K562 (cell line): ENCODE measurements around the gene ORAI1. TPM values are rescaled to one million over a fixed set of nuclear protein-coding genes. Genes with fewer than 3 reads are reported as not detected.
A peak's percentile ranks its signal among the peaks of the same experiment; 100 is the strongest.

Experiments used
- ATAC-seq: fragments of 200-7000 bp; cut with Tn5 transposase; 3 replicates; pipeline ENCODE4 v1.9.1; 2020; ENCODE audit warnings: moderate library complexity
- BruUV-seq: library from RNA; stranded (reverse); fragments of 400-500 nt; replicated peaks from 2 replicates; lab custom pipeline; 2021; lab: Mats Ljungman, UMichigan
- CTCF ChIA-PET: fragments of 300-600 bp; formaldehyde crosslinking; extraction: SDS; loops from one replicate; lab custom pipeline; 2021; ENCODE audit warnings: low intra/inter-chr PET ratio; lab: Yijun Ruan, JAX
- POLR2A ChIA-PET: fragments of 300-600, 350-650 bp; sonication (Branson Sonifier 250); formaldehyde crosslinking; extraction: SDS; loops from one replicate; lab custom pipeline; 2021; ENCODE audit warnings: antibody characterized with exemption, inconsistent platforms; lab: Yijun Ruan, JAX
- DNase-seq, 4 experiments: peaks; one replicate each; pipeline versions ENCODE4 v3.0.0 to v3.0.0-alpha.2; 2011 to 2018; ENCODE audit warnings: low spot score in 3 of 4, mixed read lengths in 3 of 4; ENCODE audit errors: extremely low read depth in 1 of 4
- FAIRE-seq: peaks from 2 replicates; lab custom pipeline; 2011; peaks lifted over from hg19 to GRCh38; lab: Jason Lieb, UNC
- H2AFZ ChIP-seq: 2 replicates; pipeline ENCODE4 v1.6.0; 2011; ENCODE audit warnings: low read depth, low read length, control low read depth, inconsistent platforms
- H3K27ac ChIP-seq: fragments of 200-600 bp; 3 replicates; pipeline ENCODE4 v1.8.0; 2011; ENCODE audit warnings: low read depth, mild to moderate bottlenecking, control low read depth, inconsistent platforms, low read length, moderate library complexity, mixed read lengths; ENCODE audit errors: extremely low read depth
- H3K27me3 ChIP-seq, 2 experiments: fragments of 300-600 bp in 1 of 2; 2 replicates in 1 of 2; 3 replicates in 1 of 2; pipeline versions ENCODE4 v1.6.0 to v1.8.0; 2011; ENCODE audit warnings: inconsistent platforms in 2 of 2, low read length in 2 of 2, mild to moderate bottlenecking in 1 of 2, mixed read lengths in 1 of 2, moderate library complexity in 1 of 2; ENCODE audit not compliant: control insufficient read depth in 2 of 2, insufficient read depth in 2 of 2
- H3K36me3 ChIP-seq: fragments of 300-600 bp; 3 replicates; pipeline ENCODE4 v1.8.0; 2011; ENCODE audit warnings: mild to moderate bottlenecking, low read length, inconsistent platforms; ENCODE audit not compliant: control insufficient read depth, insufficient read depth
- H3K4me1 ChIP-seq, 2 experiments: fragments of 200-600 bp in 1 of 2; replicated peaks in 1 of 2; 2 replicates in 1 of 2; 3 replicates in 1 of 2; pipeline versions ENCODE4 v1.5.1 to v1.8.0; 2011; ENCODE audit warnings: inconsistent platforms in 2 of 2, low read length in 2 of 2, mild to moderate bottlenecking in 1 of 2, mixed read lengths in 1 of 2, moderate library complexity in 1 of 2; ENCODE audit not compliant: control insufficient read depth in 2 of 2, insufficient read depth in 2 of 2
- H3K4me2 ChIP-seq: 2 replicates; pipeline ENCODE4 v1.6.1; 2011; ENCODE audit warnings: low read length, control low read depth, inconsistent platforms, mixed read lengths; ENCODE audit not compliant: insufficient read depth
- H3K4me3 ChIP-seq: fragments of 200-600 bp; sonication (generic), shearing (Covaris generic); 2 replicates; pipeline ENCODE4 v1.5.1; 2016; ENCODE audit warnings: control low read depth, inconsistent platforms
- H3K79me2 ChIP-seq: fragments of 200-600 bp; 3 replicates; pipeline ENCODE4 v1.8.0; 2011; ENCODE audit warnings: low read length, inconsistent platforms; ENCODE audit not compliant: control insufficient read depth, insufficient read depth
- H3K9ac ChIP-seq, 2 experiments: 2 replicates each; pipeline versions ENCODE4 v1.6.0 to v1.6.1; 2011; ENCODE audit warnings: low read depth in 2 of 2, low read length in 2 of 2, control low read depth in 1 of 2, inconsistent platforms in 1 of 2, mild to moderate bottlenecking in 1 of 2, mixed read lengths in 1 of 2; ENCODE audit not compliant: insufficient read depth in 1 of 2
- H3K9me1 ChIP-seq: one replicate; pipeline ENCODE4 v1.6.0; 2011; ENCODE audit warnings: inconsistent platforms, mild to moderate bottlenecking, low read length, moderate library complexity; ENCODE audit not compliant: control insufficient read depth, insufficient read depth
- H3K9me3 ChIP-seq: replicated peaks from 2 replicates; pipeline ENCODE4 v1.5.1; 2011; ENCODE audit warnings: low read depth, low read length, inconsistent platforms; ENCODE audit not compliant: control insufficient read depth, insufficient read depth
- H4K20me1 ChIP-seq: replicated peaks from 2 replicates; pipeline ENCODE4 v1.6.1; 2011; ENCODE audit warnings: low read length, inconsistent platforms, mixed read lengths; ENCODE audit not compliant: control insufficient read depth, insufficient read depth
- NFIX ChIP-seq: fragments of 250-450 bp; sonication (Bioruptor Pico); IDR thresholded peaks from 2 replicates; pipeline ENCODE4 v1.4.0; 2020; ENCODE audit warnings: low read depth, mild to moderate bottlenecking, moderate library complexity
- PRMT5 ChIP-seq: sonication (generic); formaldehyde crosslinking; IDR thresholded peaks from 2 replicates; pipeline ENCODE4 v1.5.0; 2020; ENCODE audit warnings: missing genetic modification reagents
- RBM22 ChIP-seq: fragments of 200-400 bp; formaldehyde crosslinking; IDR thresholded peaks from 2 replicates; pipeline ENCODE4 v1.6.1; 2018; ENCODE audit warnings: low read length, low read depth; ENCODE audit not compliant: poor library complexity, severe bottlenecking
- SIX5 ChIP-seq, 2 experiments: IDR thresholded peaks; 2 replicates each; pipeline ENCODE4 v1.6.1; 2011; ENCODE audit warnings: low read length in 2 of 2, borderline replicate concordance in 1 of 2, low read depth in 1 of 2, mild to moderate bottlenecking in 1 of 2, moderate library complexity in 1 of 2; ENCODE audit not compliant: insufficient read depth in 1 of 2
- TARDBP ChIP-seq: fragments of 450-650 bp; IDR thresholded peaks from 2 replicates; pipeline ENCODE4 v1.6.1; 2016
- TFE3 ChIP-seq: fragments of 450-650 bp; formaldehyde crosslinking; IDR thresholded peaks from 2 replicates; pipeline ENCODE4 v1.4.0; 2020; ENCODE audit warnings: mild to moderate bottlenecking, mixed read lengths
- ZC3H11A ChIP-seq: IDR thresholded peaks from 2 replicates; pipeline ENCODE4 v1.6.1; 2012; ENCODE audit warnings: low read depth, low read length, improper control_type of control experiment
- ZNF121 ChIP-seq: sonication (generic); formaldehyde crosslinking; conservative IDR thresholded peaks from 2 replicates; pipeline ENCODE4 v1.8.0; 2022; ENCODE audit warnings: missing genetic modification reagents
- ZNF384 ChIP-seq: IDR thresholded peaks from 2 replicates; pipeline ENCODE4 v1.6.1; 2012; ENCODE audit warnings: low read depth, low read length, improper control_type of control experiment
- ZNF609 ChIP-seq: sonication (generic); formaldehyde crosslinking; IDR thresholded peaks from 2 replicates; pipeline ENCODE4 v1.8.1; 2023; ENCODE audit warnings: missing genetic modification reagents, mild to moderate bottlenecking, borderline replicate concordance
- ZSCAN29 ChIP-seq: fragments of 450-650 bp; IDR thresholded peaks from 2 replicates; pipeline ENCODE4 v1.6.1; 2017
- WGBS: fragments of 100-300 bp; shearing (Covaris generic); methylation state at CpG from one replicate; pipeline ENCODE4 v1.1.6; 2016; ENCODE audit warnings: low coverage, mixed read lengths; ENCODE audit not compliant: insufficient coverage; ENCODE audit errors: missing lambda C conversion rate; 5-methylcytosine and 5-hydroxymethylcytosine counted together
- in situ Hi-C: fragments of 300-500 bp; cut with MboI; formaldehyde crosslinking; loops from 4 replicates; pipeline ENCODE4 v1.15.0; 2018; ENCODE audit warnings: inconsistent platforms, mixed read lengths
- intact Hi-C: fragments of 100-400 bp; cut with micrococcal nuclease; formaldehyde crosslinking; loops from 2 replicates; pipeline ENCODE4 v1.14.2; 2022
- polyA plus RNA-seq, 8 experiments: library from polyadenylated mRNA; depleted of rRNA in 4 of 8; stranded (reverse) in 5 of 8; unstranded in 3 of 8; fragments of >200 nt; fragmentation: Nextera tagmentation in 2 of 8; fragmentation: Illumina TruSeq in 1 of 8; extraction: Ambion mirVana in 2 of 8; extraction: Trizol in 1 of 8; gene quantifications; 2 replicates each; pipeline versions ENCODE4 v1.2.1 to v1.2.3, GENCODE V29; 2011 to 2014; ENCODE audit warnings: inconsistent platforms in 1 of 8, missing spikeins in 1 of 8
- total RNA-seq, 7 experiments: library from RNA; depleted of rRNA in 6 of 7; stranded (reverse); fragments of >200 nt in 6 of 7; fragmentation: Illumina TruSeq in 2 of 7; extraction: Trizol in 2 of 7; gene quantifications; 2 replicates each; pipeline versions ENCODE4 v1.2.1 to v1.2.3, GENCODE V29; 2011 to 2021; ENCODE audit warnings: low replicate concordance in 1 of 7
- TF ChIP-seq, protein P1 (sequence below): fragments of 250-450 bp; sonication (Bioruptor Pico); IDR thresholded peaks from 2 replicates; pipeline ENCODE4 v1.4.0; 2020; ENCODE audit warnings: mild to moderate bottlenecking, moderate library complexity, borderline replicate concordance
- TF ChIP-seq, protein P2 (sequence below): sonication (generic); formaldehyde crosslinking; IDR thresholded peaks from 2 replicates; pipeline ENCODE4 v1.8.1; 2022; ENCODE audit warnings: missing genetic modification reagents

Gene ORAI1
- total and polyA plus RNA-seq, 9 of the 15 experiments (the other 6 are each of a cell fraction or from before 2014, with no cell fraction given), result 2.6 to 23.8 (median 9.3) TPM

GRCh38 chr12:121676190-121676589 is 49.9 kb downstream of the ORAI1 start:
- no TSS peak for BruUV-seq
- H4K20me1 ChIP-seq, result no peaks in the 10 kb centered on the region
- FAIRE-seq, result no peak
- 0 out of 4 replicates have a peak overlapping the region, but pooled peaks of 1 of the 2 experiments have one; percentile 50 for H3K9ac ChIP-seq
- no peak overlapping the region for H3K4me2 ChIP-seq
- no peaks in the 10 kb centered on the region for H3K79me2 ChIP-seq
- no peaks in the 10 kb centered on the region for H3K9me1 ChIP-seq
- ATAC-seq, result no peak
- 0 out of 3 replicates have a peak, but pooled peaks cover 2% of the 10 kb centered on the region for H3K36me3 ChIP-seq
- ChIA-PET CTCF (no interaction called here), POLR2A (no interaction called here)
- intact Hi-C loops (no loop called here), in situ Hi-C loops (no loop called here)
- no peak for TF ChIP-seq NFIX (CRISPR knock-in tag)
- TF ChIP-seq ZC3H11A, result no peak
- no peak for TF ChIP-seq ZSCAN29
- TF ChIP-seq, protein P1, sequence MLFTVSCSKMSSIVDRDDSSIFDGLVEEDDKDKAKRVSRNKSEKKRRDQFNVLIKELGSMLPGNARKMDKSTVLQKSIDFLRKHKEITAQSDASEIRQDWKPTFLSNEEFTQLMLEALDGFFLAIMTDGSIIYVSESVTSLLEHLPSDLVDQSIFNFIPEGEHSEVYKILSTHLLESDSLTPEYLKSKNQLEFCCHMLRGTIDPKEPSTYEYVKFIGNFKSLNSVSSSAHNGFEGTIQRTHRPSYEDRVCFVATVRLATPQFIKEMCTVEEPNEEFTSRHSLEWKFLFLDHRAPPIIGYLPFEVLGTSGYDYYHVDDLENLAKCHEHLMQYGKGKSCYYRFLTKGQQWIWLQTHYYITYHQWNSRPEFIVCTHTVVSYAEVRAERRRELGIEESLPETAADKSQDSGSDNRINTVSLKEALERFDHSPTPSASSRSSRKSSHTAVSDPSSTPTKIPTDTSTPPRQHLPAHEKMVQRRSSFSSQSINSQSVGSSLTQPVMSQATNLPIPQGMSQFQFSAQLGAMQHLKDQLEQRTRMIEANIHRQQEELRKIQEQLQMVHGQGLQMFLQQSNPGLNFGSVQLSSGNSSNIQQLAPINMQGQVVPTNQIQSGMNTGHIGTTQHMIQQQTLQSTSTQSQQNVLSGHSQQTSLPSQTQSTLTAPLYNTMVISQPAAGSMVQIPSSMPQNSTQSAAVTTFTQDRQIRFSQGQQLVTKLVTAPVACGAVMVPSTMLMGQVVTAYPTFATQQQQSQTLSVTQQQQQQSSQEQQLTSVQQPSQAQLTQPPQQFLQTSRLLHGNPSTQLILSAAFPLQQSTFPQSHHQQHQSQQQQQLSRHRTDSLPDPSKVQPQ (CRISPR knock-in tag), result no peak
- no peak for TF ChIP-seq RBM22
- TF ChIP-seq, protein P2, sequence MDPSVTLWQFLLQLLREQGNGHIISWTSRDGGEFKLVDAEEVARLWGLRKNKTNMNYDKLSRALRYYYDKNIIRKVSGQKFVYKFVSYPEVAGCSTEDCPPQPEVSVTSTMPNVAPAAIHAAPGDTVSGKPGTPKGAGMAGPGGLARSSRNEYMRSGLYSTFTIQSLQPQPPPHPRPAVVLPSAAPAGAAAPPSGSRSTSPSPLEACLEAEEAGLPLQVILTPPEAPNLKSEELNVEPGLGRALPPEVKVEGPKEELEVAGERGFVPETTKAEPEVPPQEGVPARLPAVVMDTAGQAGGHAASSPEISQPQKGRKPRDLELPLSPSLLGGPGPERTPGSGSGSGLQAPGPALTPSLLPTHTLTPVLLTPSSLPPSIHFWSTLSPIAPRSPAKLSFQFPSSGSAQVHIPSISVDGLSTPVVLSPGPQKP (CRISPR knock-in tag), result no peak
- TF ChIP-seq ZNF609 (CRISPR knock-in tag), result no peak
- TF ChIP-seq TARDBP, result no peak
- TF ChIP-seq PRMT5, result no peak
- no peak for TF ChIP-seq ZNF121 (CRISPR knock-in tag)
- TF ChIP-seq ZNF384, result no peak
- no peak for TF ChIP-seq TFE3 (CRISPR knock-in tag)
- TF ChIP-seq SIX5 (IDR thresholded peaks at IDR 0.05; ENCODE audit: borderline replicate concordance in 1 of 2, insufficient read depth in 1 of 2, low read depth in 1 of 2, low read length in 2 of 2), result no peak
- H3K4me1 ChIP-seq, result peaks cover 2 to 19% of the 10 kb centered on the region in 2 experiments; a peak in 3 of 5 replicates
- no peak for DNase-seq
- H3K4me3 ChIP-seq, result no peak overlapping the region
- H2AFZ ChIP-seq, result no peak overlapping the region
- H3K27me3 ChIP-seq, result no peaks in the 10 kb centered on the region
- no peak overlapping the region for H3K27ac ChIP-seq
- WGBS, result 88% methylated on average over 4 of the region's 5 CpGs
- no peaks in the 10 kb centered on the region for H3K9me3 ChIP-seq
